Mesenchymal stem cell (in vitro differentiated cells and primary cell): Measurements from ENCODE around the gene XRCC4.

Experiments
- DNase-seq: peaks from one replicate; pipeline ENCODE4 v3.0.0-alpha.2; 2013
- H2AFZ ChIP-seq: one replicate; pipeline ENCODE4 v1.6.1; 2013; ENCODE audit warnings: low read depth, mild to moderate bottlenecking, control low read depth, inconsistent platforms, low read length, moderate library complexity
- H2AK5ac ChIP-seq: 2 replicates; pipeline ENCODE4 v1.6.1; 2013; ENCODE audit warnings: low read length, moderate library complexity, mild to moderate bottlenecking, inconsistent platforms; ENCODE audit not compliant: severe bottlenecking
- H2BK120ac ChIP-seq: one replicate; pipeline ENCODE4 v1.6.1; 2013; ENCODE audit warnings: low read depth, mild to moderate bottlenecking, inconsistent platforms, low read length, moderate library complexity
- H2BK12ac ChIP-seq, 2 experiments: one replicate each; pipeline ENCODE4 v1.6.1; 2013; ENCODE audit warnings: inconsistent platforms in 2 of 2, low read length in 2 of 2, mild to moderate bottlenecking in 2 of 2, moderate library complexity in 2 of 2, control low read depth in 1 of 2
- H2BK15ac ChIP-seq: one replicate; pipeline ENCODE4 v1.6.1; 2013; ENCODE audit warnings: mild to moderate bottlenecking, low read depth, inconsistent platforms; ENCODE audit not compliant: poor library complexity, severe bottlenecking
- H2BK5ac ChIP-seq: 2 replicates; pipeline ENCODE4 v1.6.1; 2013; ENCODE audit warnings: low read depth, mild to moderate bottlenecking, low read length, control low read depth, inconsistent platforms; ENCODE audit not compliant: poor library complexity, severe bottlenecking
- H3K14ac ChIP-seq, 2 experiments: one replicate each; pipeline ENCODE4 v1.6.1; 2013; ENCODE audit warnings: inconsistent platforms in 2 of 2, low read length in 2 of 2, control low read depth in 1 of 2, mild to moderate bottlenecking in 1 of 2, moderate library complexity in 1 of 2
- H3K18ac ChIP-seq, 2 experiments: one replicate each; pipeline ENCODE4 v1.6.1; 2013; ENCODE audit warnings: inconsistent platforms in 2 of 2, low read length in 2 of 2, control low read depth in 1 of 2, low read depth in 1 of 2, mild to moderate bottlenecking in 1 of 2
- H3K23ac ChIP-seq, 2 experiments: one replicate each; pipeline ENCODE4 v1.6.1; 2013; ENCODE audit warnings: inconsistent platforms in 2 of 2, low read length in 2 of 2, mild to moderate bottlenecking in 2 of 2, moderate library complexity in 2 of 2, control low read depth in 1 of 2
- H3K27ac ChIP-seq: 2 replicates; pipeline ENCODE4 v1.5.1; 2013; ENCODE audit warnings: mild to moderate bottlenecking, moderate library complexity, low read length, control low read depth, inconsistent platforms; ENCODE audit not compliant: poor library complexity, severe bottlenecking
- H3K27me3 ChIP-seq, 2 experiments: 2 replicates each; pipeline versions ENCODE4 v1.6.1 to v1.7.0; 2013; ENCODE audit warnings: low read length in 2 of 2, mild to moderate bottlenecking in 2 of 2, moderate library complexity in 2 of 2, control low read depth in 1 of 2, inconsistent platforms in 1 of 2; ENCODE audit not compliant: control insufficient read depth in 1 of 2, insufficient read depth in 1 of 2
- H3K36me3 ChIP-seq, 2 experiments: 2 replicates each; pipeline versions ENCODE4 v1.6.1 to v1.7.0; 2013; ENCODE audit warnings: low read length in 2 of 2, control low read depth in 1 of 2, inconsistent platforms in 1 of 2, low read depth in 1 of 2, mild to moderate bottlenecking in 1 of 2; ENCODE audit not compliant: insufficient read depth in 2 of 2, control insufficient read depth in 1 of 2
- H3K4ac ChIP-seq, 2 experiments: one replicate each; pipeline ENCODE4 v1.6.1; 2013; ENCODE audit warnings: inconsistent platforms in 2 of 2, low read length in 2 of 2, mild to moderate bottlenecking in 2 of 2, moderate library complexity in 2 of 2, control low read depth in 1 of 2, low read depth in 1 of 2
- H3K4me1 ChIP-seq: 2 replicates; pipeline ENCODE4 v1.6.1; 2013; ENCODE audit warnings: low read depth, low read length, control low read depth; ENCODE audit not compliant: control insufficient read depth, insufficient read depth
- H3K4me2 ChIP-seq: 2 replicates; pipeline ENCODE4 v1.6.1; 2013; ENCODE audit warnings: low read length, mild to moderate bottlenecking, inconsistent platforms; ENCODE audit not compliant: poor library complexity, severe bottlenecking
- H3K4me3 ChIP-seq, 2 experiments: 2 replicates each; pipeline versions ENCODE4 v1.5.1 to v1.7.0; 2013; ENCODE audit warnings: low read length in 2 of 2, mild to moderate bottlenecking in 2 of 2, control low read depth in 1 of 2, low read depth in 1 of 2; ENCODE audit not compliant: insufficient read depth in 1 of 2
- H3K79me1 ChIP-seq: replicated peaks from 2 replicates; pipeline ENCODE4 v1.6.1; 2013; ENCODE audit warnings: mild to moderate bottlenecking, control low read depth, low read length, inconsistent platforms; ENCODE audit not compliant: poor library complexity, severe bottlenecking
- H3K9ac ChIP-seq: 2 replicates; pipeline ENCODE4 v1.7.0; 2013; ENCODE audit warnings: mild to moderate bottlenecking, low read length, moderate library complexity
- H3K9me3 ChIP-seq: 2 replicates; pipeline ENCODE4 v1.7.0; 2013; ENCODE audit warnings: mild to moderate bottlenecking, low read length; ENCODE audit not compliant: control insufficient read depth
- H4K8ac ChIP-seq: one replicate; pipeline ENCODE4 v1.6.1; 2013; ENCODE audit warnings: inconsistent platforms, mild to moderate bottlenecking, low read length, moderate library complexity
- H4K91ac ChIP-seq: one replicate; pipeline ENCODE4 v1.6.1; 2013; ENCODE audit warnings: mild to moderate bottlenecking, low read length, inconsistent platforms
- WGBS: methylation state at CpG from one replicate; pipeline ENCODE4 v1.1.7; 2013; ENCODE audit warnings: mixed read lengths; 5-methylcytosine and 5-hydroxymethylcytosine counted together

XRCC4 gene

GRCh38 chr5:83388608-83389007 lies 311.3 kb downstream of the XRCC4 start:
- H2AFZ ChIP-seq = no peak overlapping the region
- no peaks in the 10 kb centered on the region for H3K79me1 ChIP-seq
- no peak overlapping the region for H3K23ac ChIP-seq
- H3K27ac ChIP-seq = no peak overlapping the region
- no peak overlapping the region for H3K9ac ChIP-seq
- DNase-seq = peak; percentile 75
- H3K18ac ChIP-seq = no peak overlapping the region
- no peak overlapping the region for H2BK5ac ChIP-seq
- no peaks in the 10 kb centered on the region for H3K27me3 ChIP-seq
- no peak overlapping the region for H3K4me2 ChIP-seq
- H2BK12ac ChIP-seq = no peak overlapping the region
- H4K91ac ChIP-seq = no peak overlapping the region
- no peak overlapping the region for H3K14ac ChIP-seq
- H3K4me1 ChIP-seq = no peaks in the 10 kb centered on the region
- H3K9me3 ChIP-seq = no peaks in the 10 kb centered on the region
- no peak overlapping the region for H2AK5ac ChIP-seq
- H4K8ac ChIP-seq = no peak overlapping the region
- no peak overlapping the region for H2BK15ac ChIP-seq
- H3K36me3 ChIP-seq = no peaks in the 10 kb centered on the region
- no peak overlapping the region for H2BK120ac ChIP-seq
- H3K4ac ChIP-seq = no peak overlapping the region
- no peak overlapping the region for H3K4me3 ChIP-seq

GRCh38 chr5:83392766-83393503 lies 315.6 kb downstream of the XRCC4 start:
- H2BK120ac ChIP-seq = no peak overlapping the region
- H3K27me3 ChIP-seq = no peaks in the 10 kb centered on the region
- H3K14ac ChIP-seq = no peak overlapping the region
- H3K18ac ChIP-seq = no peak overlapping the region
- H3K27ac ChIP-seq = no peak overlapping the region
- no peaks in the 10 kb centered on the region for H3K79me1 ChIP-seq
- H4K91ac ChIP-seq = no peak overlapping the region
- no peak overlapping the region for H2BK12ac ChIP-seq
- H3K9ac ChIP-seq = no peak overlapping the region
- no peak overlapping the region for H2AFZ ChIP-seq
- H3K4me3 ChIP-seq = no peak overlapping the region
- H3K23ac ChIP-seq = no peak overlapping the region
- WGBS = 96% methylated on average over 4 of the region's 9 CpGs
- H3K4me1 ChIP-seq = no peaks in the 10 kb centered on the region
- H3K9me3 ChIP-seq = no peaks in the 10 kb centered on the region
- no peak overlapping the region for H2AK5ac ChIP-seq
- no peaks in the 10 kb centered on the region for H3K36me3 ChIP-seq
- DNase-seq = no peak
- H2BK15ac ChIP-seq = no peak overlapping the region
- no peak overlapping the region for H3K4me2 ChIP-seq
- no peak overlapping the region for H4K8ac ChIP-seq
- no peak overlapping the region for H2BK5ac ChIP-seq
- no peak overlapping the region for H3K4ac ChIP-seq

DNA sequence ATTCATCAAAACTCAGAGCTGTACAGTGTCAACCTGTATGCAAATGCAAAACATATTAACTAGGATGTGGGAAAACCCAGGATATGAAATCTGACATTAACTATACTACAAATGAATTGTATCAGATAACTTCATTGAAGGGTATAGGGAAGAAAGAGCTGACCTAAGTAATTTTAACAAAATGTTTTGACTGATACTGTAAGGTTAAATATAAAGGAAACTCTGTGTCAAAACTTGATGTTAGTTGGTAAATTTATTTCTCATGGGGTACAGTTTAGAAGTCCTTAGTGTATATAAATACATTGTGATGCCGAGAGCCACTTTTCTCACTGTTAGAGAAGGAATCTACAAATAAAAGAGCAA lies 316.1 kb downstream of the XRCC4 start:
- Histone ChIP-seq H3K4me3 (no peak overlapping the region), H3K9ac (no peak overlapping the region), H4K8ac (no peak overlapping the region), H2AK5ac (no peak overlapping the region), H2BK5ac (no peak overlapping the region), H3K27ac (no peak overlapping the region), H3K9me3 (no peaks in the 10 kb centered on the region), H3K14ac (no peak overlapping the region), H3K23ac (no peak overlapping the region), H2BK120ac (no peak overlapping the region), H2AFZ (no peak overlapping the region), H3K79me1 (no peaks in the 10 kb centered on the region), H3K4ac (no peak overlapping the region), H2BK12ac (no peak overlapping the region), H3K4me2 (no peak overlapping the region), H3K27me3 (no peaks in the 10 kb centered on the region), H4K91ac (no peak overlapping the region), H3K4me1 (no peaks in the 10 kb centered on the region), H2BK15ac (no peak overlapping the region), H3K36me3 (no peaks in the 10 kb centered on the region), H3K18ac (no peak overlapping the region)
- no CpG with 5 or more reads among the region's 1 CpG for WGBS
- no peak for DNase-seq

- Histone ChIP-seq H3K4me1 (no peaks in the 10 kb centered on the region), H2BK15ac (no peak overlapping the region), H2BK12ac (no peak overlapping the region), H3K4ac (no peak overlapping the region), H3K36me3 (no peaks in the 10 kb centered on the region), H3K4me3 (no peak overlapping the region), H2AFZ (no peak overlapping the region), H3K4me2 (no peak overlapping the region), H2BK120ac (no peak overlapping the region), H3K9me3 (no peaks in the 10 kb centered on the region), H4K8ac (no peak overlapping the region), H2AK5ac (no peak overlapping the region), H3K79me1 (no peaks in the 10 kb centered on the region), H2BK5ac (no peak overlapping the region), H3K27ac (no peak overlapping the region), H4K91ac (no peak overlapping the region), H3K14ac (no peak overlapping the region), H3K23ac (no peak overlapping the region), H3K27me3 (no peaks in the 10 kb centered on the region), H3K18ac (no peak overlapping the region), H3K9ac (no peak overlapping the region)
- WGBS = no CpG with 5 or more reads among the region's 2 CpGs
- no peak for DNase-seq
Measured at GRCh38 chr5:83394190-83394589, 316.8 kb downstream of the XRCC4 start.
